Endothelial cell of umbilical vein (primary cell): ENCODE measurements around the gene MAP1S.

Experiments used
- EZH2 ChIP-seq: IDR thresholded peaks from 2 replicates; pipeline ENCODE4 v1.6.1; 2012; ENCODE audit warnings: borderline replicate concordance, low read depth, mild to moderate bottlenecking, moderate library complexity, low read length, inconsistent platforms; ENCODE audit not compliant: severe bottlenecking
- FOS ChIP-seq: IDR thresholded peaks from 2 replicates; pipeline ENCODE4 v1.6.1; 2011; ENCODE audit warnings: mild to moderate bottlenecking, low read length, moderate library complexity, borderline replicate concordance; ENCODE audit not compliant: insufficient read depth
- TF ChIP-seq, protein P1 (sequence below), 2 donors: IDR thresholded peaks; 1 replicate in 1 of 2; 2 replicates in 1 of 2; pipeline ENCODE4 v1.5.1; 2011; ENCODE audit warnings: low read length in 2 of 2, mild to moderate bottlenecking in 2 of 2, moderate library complexity in 2 of 2, control low read depth in 1 of 2, inconsistent platforms in 1 of 2, low read depth in 1 of 2; ENCODE audit not compliant: insufficient read depth in 1 of 2; ENCODE audit errors: extremely low read depth in 1 of 2

DNA sequence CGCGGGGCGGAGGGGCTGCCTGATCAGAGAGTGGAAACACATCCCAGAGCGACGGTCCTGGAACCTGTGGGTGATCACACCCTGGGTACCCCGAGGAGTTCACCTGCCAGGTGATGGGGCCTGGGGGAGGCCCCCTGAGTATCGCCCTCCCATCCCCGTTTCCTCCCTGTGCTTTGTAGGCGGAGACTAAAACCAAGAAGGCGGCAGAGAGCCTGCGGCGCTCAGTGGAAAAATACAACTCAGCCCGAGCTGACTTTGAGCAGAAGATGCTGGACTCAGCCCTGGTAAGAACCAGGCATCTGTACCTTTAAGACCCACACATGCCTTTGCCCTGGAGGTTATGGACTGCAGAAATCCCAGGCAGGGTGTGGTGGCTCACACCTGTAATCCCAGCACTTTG, 51.3 kb downstream of the MAP1S start:
- TF ChIP-seq EZH2 (no peak), FOS (no peak)
- TF ChIP-seq, protein P1, sequence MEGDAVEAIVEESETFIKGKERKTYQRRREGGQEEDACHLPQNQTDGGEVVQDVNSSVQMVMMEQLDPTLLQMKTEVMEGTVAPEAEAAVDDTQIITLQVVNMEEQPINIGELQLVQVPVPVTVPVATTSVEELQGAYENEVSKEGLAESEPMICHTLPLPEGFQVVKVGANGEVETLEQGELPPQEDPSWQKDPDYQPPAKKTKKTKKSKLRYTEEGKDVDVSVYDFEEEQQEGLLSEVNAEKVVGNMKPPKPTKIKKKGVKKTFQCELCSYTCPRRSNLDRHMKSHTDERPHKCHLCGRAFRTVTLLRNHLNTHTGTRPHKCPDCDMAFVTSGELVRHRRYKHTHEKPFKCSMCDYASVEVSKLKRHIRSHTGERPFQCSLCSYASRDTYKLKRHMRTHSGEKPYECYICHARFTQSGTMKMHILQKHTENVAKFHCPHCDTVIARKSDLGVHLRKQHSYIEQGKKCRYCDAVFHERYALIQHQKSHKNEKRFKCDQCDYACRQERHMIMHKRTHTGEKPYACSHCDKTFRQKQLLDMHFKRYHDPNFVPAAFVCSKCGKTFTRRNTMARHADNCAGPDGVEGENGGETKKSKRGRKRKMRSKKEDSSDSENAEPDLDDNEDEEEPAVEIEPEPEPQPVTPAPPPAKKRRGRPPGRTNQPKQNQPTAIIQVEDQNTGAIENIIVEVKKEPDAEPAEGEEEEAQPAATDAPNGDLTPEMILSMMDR (IDR thresholded peaks at IDR 0.05; ENCODE audit: extremely low read depth in 1 of 2, insufficient read depth in 1 of 2, low read depth in 1 of 2, low read length in 2 of 2) = no peak
